ENCODE results near the gene HSD17B7. TPM values are rescaled to one million over a fixed set of nuclear protein-coding genes. Genes with fewer than 3 reads are reported as not detected.

The HSD17B7 gene
- total RNA-seq, 4 donors from 2014 or later = 23.5 to 32.6 (median 26.3) TPM

GRCh38 chr1:162849711-162850110 is 59.2 kb downstream of the HSD17B7 start:
- no peak for TF ChIP-seq CTCF (IDR thresholded peaks at IDR 0.05)
- no peak for TF ChIP-seq POLR2A (IDR thresholded peaks at IDR 0.05)
- Histone ChIP-seq H3K36me3 (no peaks in the 10 kb centered on the region), H3K27me3 (no peaks in the 10 kb centered on the region), H3K27ac (no peak overlapping the region), H3K9me3 (no peaks in the 10 kb centered on the region), H3K4me1 (no peaks in the 10 kb centered on the region), H3K4me3 (replicated peaks in 1 of 3) (no peak overlapping the region)
- DNase-seq = no peak
- 73 to 76% methylated on average over 2 of the region's 2 CpGs for WGBS, 2 donors
- intact Hi-C loops (cut with DNase I) = loop anchor here (10.0 kb wide), 2 partner anchors 325 to 465 kb away; no protein-coding TSS in a partner anchor

DNA sequence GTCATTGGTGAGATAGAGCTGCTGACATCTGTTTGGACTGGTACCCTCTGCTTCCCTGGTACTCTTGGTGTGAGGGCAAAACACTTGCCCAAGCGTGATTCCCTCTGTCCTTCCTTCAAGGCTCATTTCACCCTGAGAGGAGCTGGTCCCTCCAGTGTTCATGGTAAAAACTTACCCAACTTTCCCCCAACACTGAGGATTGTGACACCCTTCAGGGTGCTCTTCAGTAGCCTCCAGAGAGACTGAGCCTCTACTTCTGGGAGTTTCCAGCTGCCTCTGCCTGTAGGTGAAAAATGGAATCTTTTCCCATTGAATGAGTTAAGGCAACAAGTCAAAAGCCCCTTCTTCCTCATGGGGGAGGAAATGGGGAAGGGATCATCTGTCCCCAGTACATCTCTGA is 60.8 kb downstream of the HSD17B7 start:
- Histone ChIP-seq H3K4me3 (replicated peaks in 1 of 3) (no peak overlapping the region), H3K36me3 (no peaks in the 10 kb centered on the region), H3K4me1 (peaks cover 0 to 3% of the 10 kb centered on the region in 2 donors), H3K9me3 (no peaks in the 10 kb centered on the region), H3K27me3 (no peaks in the 10 kb centered on the region), H3K27ac (no peak overlapping the region)
- TF ChIP-seq POLR2A (IDR thresholded peaks at IDR 0.05) (no peak), CTCF (IDR thresholded peaks at IDR 0.05) (no peak)
- intact Hi-C loops (cut with DNase I) = loop anchor here (10.0 kb wide), 2 partner anchors 323 to 463 kb away; no protein-coding TSS in a partner anchor
- 85 to 96% methylated on average over 1 of the region's 1 CpG for WGBS, 2 donors
- no peak for DNase-seq

DNA sequence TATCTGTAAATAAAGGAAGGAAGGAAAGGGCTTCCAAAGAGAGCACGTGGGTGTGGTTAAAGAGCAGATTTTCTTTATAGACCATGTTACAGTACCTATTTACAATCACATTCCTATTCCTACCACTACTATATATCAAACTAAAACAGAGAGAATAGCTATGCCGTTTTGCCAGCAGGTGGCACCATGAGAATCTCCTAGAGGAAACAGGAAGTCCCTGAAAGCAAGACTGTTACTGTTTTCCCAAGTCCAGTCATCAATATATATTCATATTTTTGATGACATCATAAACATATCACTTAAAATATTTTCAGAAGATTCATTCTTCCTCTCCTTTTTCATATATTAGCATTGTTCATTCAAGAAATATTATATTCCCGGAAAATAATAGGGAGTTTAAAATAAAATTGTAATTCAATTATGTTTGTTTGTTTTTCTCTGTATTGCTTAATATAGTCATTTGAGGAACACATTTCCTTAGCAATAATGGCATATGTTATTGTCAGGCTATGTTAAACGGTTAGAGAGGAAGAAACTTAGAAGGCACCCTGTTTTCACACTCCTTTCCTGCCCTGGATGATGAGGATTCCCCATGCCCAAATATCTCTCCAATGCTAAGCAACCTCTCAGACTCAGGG is 63.9 kb downstream of the HSD17B7 start:
- 32 to 35% methylated on average over 4 of the region's 4 CpGs for WGBS, 2 donors
- H3K27ac ChIP-seq = no peak overlapping the region

GRCh38 chr1:162855461-162856150 is 65.1 kb downstream of the HSD17B7 start:
- peaks cover 0 to 7% of the 10 kb centered on the region in 2 donors for H3K4me1 ChIP-seq
- WGBS, 2 donors = 87 to 90% methylated on average over 4 of the region's 4 CpGs
- no peak for DNase-seq
- no peak overlapping the region for H3K4me3 ChIP-seq (replicated peaks in 1 of 3)
- no peak for TF ChIP-seq CTCF (IDR thresholded peaks at IDR 0.05)
- no peak for TF ChIP-seq POLR2A (IDR thresholded peaks at IDR 0.05)
- H3K27me3 ChIP-seq = no peaks in the 10 kb centered on the region
- no peaks in the 10 kb centered on the region for H3K36me3 ChIP-seq
- H3K27ac ChIP-seq = no peak overlapping the region
- no peaks in the 10 kb centered on the region for H3K9me3 ChIP-seq
- intact Hi-C loops (cut with DNase I) = loop anchor here (10.0 kb wide), 2 partner anchors 319 to 459 kb away; no protein-coding TSS in a partner anchor

More for the DNA sequence above, 63.9 kb downstream of the HSD17B7 start:
- Histone ChIP-seq H3K4me1 (peaks cover 0 to 7% of the 10 kb centered on the region in 2 donors), H3K9me3 (no peaks in the 10 kb centered on the region), H3K27me3 (no peaks in the 10 kb centered on the region), H3K4me3 (replicated peaks in 1 of 3) (no peak overlapping the region), H3K36me3 (no peaks in the 10 kb centered on the region)
- intact Hi-C loops (cut with DNase I) = loop anchor here (10.0 kb wide), 2 partner anchors 320 to 460 kb away; no protein-coding TSS in a partner anchor
- TF ChIP-seq POLR2A (IDR thresholded peaks at IDR 0.05) = no peak
- TF ChIP-seq CTCF (IDR thresholded peaks at IDR 0.05) = peak; percentile 28 to 76 (median 56)
- DNase-seq = peak; percentile 54 to 66

- Histone ChIP-seq H3K4me3 (replicated peaks in 1 of 3) (no peak overlapping the region), H3K36me3 (no peaks in the 10 kb centered on the region), H3K9me3 (no peaks in the 10 kb centered on the region), H3K27ac (no peak overlapping the region), H3K27me3 (no peaks in the 10 kb centered on the region), H3K4me1 (peaks cover 2 to 11% of the 10 kb centered on the region in 2 donors)
- intact Hi-C loops (cut with DNase I) = loop anchor here (10.0 kb wide), 2 partner anchors 319 to 459 kb away; no protein-coding TSS in a partner anchor
- TF ChIP-seq POLR2A (IDR thresholded peaks at IDR 0.05) (no peak), CTCF (IDR thresholded peaks at IDR 0.05) (no peak)
- 41 to 45% methylated on average over 2 of the region's 2 CpGs for WGBS, 2 donors
- DNase-seq = peak; percentile 52 to 53
Measured at GRCh38 chr1:162856260-162856659, 65.8 kb downstream of the HSD17B7 start.

Measured in thyroid gland (tissue), 4 donors.